ENCODE data around the gene DNAH17. TPM values are rescaled to one million over a fixed set of nuclear protein-coding genes. Genes with fewer than 3 reads are reported as not detected.

Gene DNAH17
- total RNA-seq, 4 donors from 2014 or later, result under 0.01 TPM; not detected in 2

- DNase-seq (ENCODE audit: low spot score in 2 of 2), result no peak
Observed at GRCh38 chr17:78617511-78618061, 40.4 kb upstream of the DNAH17 start.

GRCh38 chr17:78616946-78617345 lies 39.8 kb upstream of the DNAH17 start:
- Histone ChIP-seq H3K27me3 (no peaks in the 10 kb centered on the region), H3K27ac (no peak overlapping the region), H3K4me1 (peaks cover 0 to 8% (median 0%) of the 10 kb centered on the region in 4 donors), H3K4me3 (no peak overlapping the region), H3K36me3 (no peaks in the 10 kb centered on the region), H3K9me3 (peaks cover 0 to 5% (median 0%) of the 10 kb centered on the region in 4 donors)
- DNase-seq (ENCODE audit: low spot score in 2 of 2), result no peak
- no peak for TF ChIP-seq POLR2A (IDR thresholded peaks at IDR 0.05)
- TF ChIP-seq EP300 (IDR thresholded peaks at IDR 0.05), result no peak
- TF ChIP-seq, protein P1, sequence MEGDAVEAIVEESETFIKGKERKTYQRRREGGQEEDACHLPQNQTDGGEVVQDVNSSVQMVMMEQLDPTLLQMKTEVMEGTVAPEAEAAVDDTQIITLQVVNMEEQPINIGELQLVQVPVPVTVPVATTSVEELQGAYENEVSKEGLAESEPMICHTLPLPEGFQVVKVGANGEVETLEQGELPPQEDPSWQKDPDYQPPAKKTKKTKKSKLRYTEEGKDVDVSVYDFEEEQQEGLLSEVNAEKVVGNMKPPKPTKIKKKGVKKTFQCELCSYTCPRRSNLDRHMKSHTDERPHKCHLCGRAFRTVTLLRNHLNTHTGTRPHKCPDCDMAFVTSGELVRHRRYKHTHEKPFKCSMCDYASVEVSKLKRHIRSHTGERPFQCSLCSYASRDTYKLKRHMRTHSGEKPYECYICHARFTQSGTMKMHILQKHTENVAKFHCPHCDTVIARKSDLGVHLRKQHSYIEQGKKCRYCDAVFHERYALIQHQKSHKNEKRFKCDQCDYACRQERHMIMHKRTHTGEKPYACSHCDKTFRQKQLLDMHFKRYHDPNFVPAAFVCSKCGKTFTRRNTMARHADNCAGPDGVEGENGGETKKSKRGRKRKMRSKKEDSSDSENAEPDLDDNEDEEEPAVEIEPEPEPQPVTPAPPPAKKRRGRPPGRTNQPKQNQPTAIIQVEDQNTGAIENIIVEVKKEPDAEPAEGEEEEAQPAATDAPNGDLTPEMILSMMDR (IDR thresholded peaks at IDR 0.05), result no peak
- 70 to 78% methylated on average over 13 of the region's 13 CpGs for WGBS, 2 donors

More at GRCh38 chr17:78617511-78618061, 40.4 kb upstream of the DNAH17 start:
- Histone ChIP-seq H3K4me1 (peaks cover 0 to 8% (median 0%) of the 10 kb centered on the region in 4 donors), H3K27ac (no peak overlapping the region), H3K27me3 (no peaks in the 10 kb centered on the region), H3K9me3 (peaks cover 0 to 5% (median 0%) of the 10 kb centered on the region in 4 donors), H3K36me3 (no peaks in the 10 kb centered on the region), H3K4me3 (no peak overlapping the region)
- TF ChIP-seq, protein P1 (IDR thresholded peaks at IDR 0.05), result no peak
- TF ChIP-seq EP300 (IDR thresholded peaks at IDR 0.05) (no peak), POLR2A (IDR thresholded peaks at IDR 0.05) (no peak)
- 31 to 52% methylated on average over 8 of the region's 8 CpGs for WGBS, 2 donors

GRCh38 chr17:78615631-78616030 lies 38.4 kb upstream of the DNAH17 start:
- Histone ChIP-seq H3K4me1 (peaks cover 0 to 15% (median 0%) of the 10 kb centered on the region in 4 donors), H3K9me3 (peaks cover 0 to 5% (median 0%) of the 10 kb centered on the region in 4 donors), H3K36me3 (no peaks in the 10 kb centered on the region), H3K27me3 (no peaks in the 10 kb centered on the region), H3K4me3 (no peak overlapping the region), H3K27ac (no peak overlapping the region)
- TF ChIP-seq EP300 (IDR thresholded peaks at IDR 0.05), result no peak
- no peak for TF ChIP-seq POLR2A (IDR thresholded peaks at IDR 0.05)
- TF ChIP-seq, protein P1 (IDR thresholded peaks at IDR 0.05), result no peak
- 84 to 90% methylated on average over 13 of the region's 13 CpGs for WGBS, 2 donors
- no peak for DNase-seq (ENCODE audit: low spot score in 2 of 2)

DNA sequence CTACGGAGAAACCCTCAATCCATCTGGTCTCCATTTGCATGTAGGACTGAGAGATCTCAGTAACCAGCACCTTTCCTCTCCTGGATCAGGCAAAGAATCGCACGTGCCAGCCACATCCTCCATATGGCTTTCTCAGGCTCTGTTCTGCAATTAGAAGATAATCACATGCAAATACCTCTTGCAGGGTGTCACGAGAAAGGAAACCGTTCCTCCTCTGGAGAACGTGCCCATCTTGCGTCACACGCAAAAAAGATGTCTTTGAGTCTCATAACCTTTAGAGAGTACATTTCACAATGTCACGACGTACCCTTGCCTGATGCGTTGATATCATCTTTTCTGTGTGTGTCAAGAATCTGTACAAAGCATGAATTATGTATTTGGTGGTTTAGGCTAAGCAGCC lies 36.2 kb upstream of the DNAH17 start:
- Histone ChIP-seq H3K27me3 (no peaks in the 10 kb centered on the region), H3K9me3 (peaks cover 0 to 3% (median 0%) of the 10 kb centered on the region in 4 donors), H3K27ac (no peak overlapping the region), H3K4me1 (peaks cover 0 to 15% (median 0%) of the 10 kb centered on the region in 4 donors), H3K36me3 (no peaks in the 10 kb centered on the region), H3K4me3 (no peak overlapping the region)
- no peak for TF ChIP-seq EP300 (IDR thresholded peaks at IDR 0.05)
- TF ChIP-seq POLR2A (IDR thresholded peaks at IDR 0.05), result no peak
- DNase-seq (ENCODE audit: low spot score in 2 of 2), result no peak
- 87 to 89% methylated on average over 11 of the region's 11 CpGs for WGBS, 2 donors

DNA sequence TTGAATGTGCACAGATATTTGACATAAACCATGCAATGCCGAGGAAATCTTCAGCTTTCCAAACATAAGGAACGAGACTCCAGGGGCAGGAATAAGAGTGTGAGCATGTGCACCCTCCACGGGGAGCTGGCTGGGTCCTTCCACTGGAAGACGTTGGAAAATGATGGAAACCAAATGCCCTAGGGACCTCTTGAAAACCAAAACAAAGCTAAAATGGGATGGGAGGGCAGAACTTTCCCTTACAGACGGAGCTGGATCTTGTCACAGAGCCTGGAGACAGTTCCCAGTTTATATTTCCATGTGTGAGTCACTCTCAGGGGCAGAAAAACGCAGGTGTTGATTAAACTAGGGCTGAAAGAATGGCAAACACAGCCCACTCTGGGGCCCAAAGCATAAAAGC lies 34.4 kb upstream of the DNAH17 start:
- Histone ChIP-seq H3K36me3 (no peaks in the 10 kb centered on the region), H3K9me3 (no peaks in the 10 kb centered on the region), H3K4me1 (peaks cover 0 to 7% (median 0%) of the 10 kb centered on the region in 4 donors), H3K27me3 (no peaks in the 10 kb centered on the region), H3K4me3 (no peak overlapping the region), H3K27ac (no peak overlapping the region)
- 45 to 47% methylated on average over 6 of the region's 6 CpGs for WGBS, 2 donors
- DNase-seq (ENCODE audit: low spot score in 2 of 2), result no peak
- TF ChIP-seq POLR2A (IDR thresholded peaks at IDR 0.05) (no peak), EP300 (IDR thresholded peaks at IDR 0.05) (no peak)
- TF ChIP-seq, protein P1 (IDR thresholded peaks at IDR 0.05), result no peak
